Non-pigmented ciliary epithelial cell (primary cell): Measurements from ENCODE around the gene PDHX.
"Not testable (repeated sequence)": the region's sequence is repeated elsewhere in the genome, so short reads cannot be mapped to it uniquely, and the experiment has no call there.

Source experiments
- DNase-seq: peaks from one replicate; pipeline ENCODE4 v3.0.0-alpha.2; 2010; ENCODE audit warnings: low read depth

The PDHX gene

GRCh38 chr11:35017528-35018342 lies 101.3 kb downstream of the PDHX start:
- DNase-seq, result no peak

DNA sequence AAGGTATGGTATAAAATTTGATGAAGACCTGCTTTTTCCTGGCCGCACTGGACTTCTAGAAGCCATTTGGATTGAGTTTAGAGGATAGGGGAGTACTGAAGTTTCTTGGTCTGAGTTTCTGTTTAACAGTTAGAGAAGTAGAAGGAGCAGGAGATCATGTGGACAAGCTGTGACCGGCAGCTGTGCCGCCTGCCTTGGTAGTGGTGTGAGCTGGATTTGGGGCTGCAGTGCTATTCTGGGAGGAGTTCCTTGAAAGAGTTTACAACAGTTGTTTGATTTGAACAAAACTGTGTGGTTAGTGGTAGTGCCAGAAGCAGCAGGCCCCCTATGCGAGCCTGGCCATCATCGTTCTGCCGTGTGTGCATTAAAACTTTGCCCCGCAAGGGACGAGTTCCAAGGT lies 105.2 kb downstream of the PDHX start:
- DNase-seq, result no peak

GRCh38 chr11:35023940-35024339 lies 107.5 kb downstream of the PDHX start:
- DNase-seq, result not testable (repeated sequence)

GRCh38 chr11:35028007-35028406 lies 111.6 kb downstream of the PDHX start:
- DNase-seq, result not testable (repeated sequence)

DNA sequence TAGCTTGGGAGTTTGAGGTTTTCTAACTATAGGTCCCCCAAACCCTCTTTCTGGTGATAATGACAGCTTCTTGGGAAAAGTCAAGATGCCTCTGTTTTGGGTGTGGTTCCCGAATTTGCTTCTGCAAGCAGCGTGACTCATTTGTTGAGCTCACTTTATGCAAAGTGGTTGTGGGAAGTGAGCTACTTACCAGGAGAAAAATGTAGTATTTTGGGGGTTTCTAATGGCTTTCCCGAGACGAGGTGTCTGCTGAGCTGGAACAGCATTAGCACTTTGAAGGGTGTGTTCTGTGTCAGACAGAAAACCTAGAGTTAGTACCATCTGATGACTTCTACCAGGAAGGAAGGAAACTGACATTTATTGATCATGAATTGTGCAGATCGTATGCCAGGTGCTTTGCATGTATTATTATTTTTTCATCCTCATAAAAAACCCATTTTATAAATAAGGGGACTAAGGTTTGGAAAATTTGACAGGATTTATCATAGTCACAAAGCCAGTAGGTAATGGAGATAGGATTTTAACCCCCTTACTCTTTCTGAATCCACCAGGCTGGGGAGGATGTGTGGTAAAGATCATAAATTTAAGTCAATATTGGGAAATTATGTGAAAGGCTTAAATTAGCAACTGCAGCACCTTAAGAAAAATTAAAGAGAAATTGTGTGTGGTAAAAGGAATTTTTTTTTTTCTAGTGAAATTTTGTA lies 113.7 kb downstream of the PDHX start:
- peak; percentile 44 for DNase-seq

DNA sequence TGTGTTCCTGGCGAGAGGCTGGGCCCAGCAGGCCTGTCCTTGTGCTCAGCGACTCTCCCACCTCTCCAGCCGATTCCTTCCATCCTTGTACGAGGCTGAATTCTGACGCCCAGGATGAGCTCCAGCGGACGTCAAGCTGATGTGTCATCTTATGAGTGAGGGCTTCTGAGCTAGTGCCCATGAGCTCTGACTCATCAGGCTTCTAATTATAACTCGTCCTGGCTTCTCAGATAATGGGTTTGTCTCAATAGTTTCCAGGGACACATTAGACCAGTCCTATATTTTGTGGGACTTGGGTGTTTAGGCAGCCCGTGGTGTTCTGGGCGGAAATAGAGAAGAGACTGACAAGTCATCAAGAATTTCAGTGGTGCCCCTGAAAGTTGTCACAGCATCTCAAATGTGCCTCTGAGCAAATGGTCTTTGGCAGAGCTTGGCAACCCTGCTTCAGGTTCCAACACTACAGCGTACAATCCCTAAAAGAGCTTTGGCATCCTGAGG lies 114.3 kb downstream of the PDHX start:
- DNase-seq, result peak; percentile 86

GRCh38 chr11:35031346-35031745 lies 114.9 kb downstream of the PDHX start:
- DNase-seq, result no peak

DNA sequence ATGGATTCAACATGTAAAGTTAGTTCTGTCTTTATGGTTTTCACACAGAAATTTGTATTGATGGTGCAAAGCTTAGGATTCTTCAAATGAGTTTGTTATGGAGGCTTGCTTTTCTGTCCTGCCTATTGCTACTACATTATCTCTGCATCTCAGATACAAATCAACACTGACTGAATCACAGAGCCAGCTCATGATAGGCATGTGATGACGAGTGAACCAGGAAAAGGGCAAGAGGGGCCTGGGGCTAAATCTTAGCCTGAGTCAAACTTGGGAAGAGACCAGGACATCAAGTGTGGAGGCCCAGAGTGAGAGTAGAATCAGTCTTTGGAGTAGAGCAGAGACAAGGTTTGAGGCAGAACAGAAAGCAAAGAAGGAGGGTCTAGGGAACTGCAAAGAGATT lies 115.4 kb downstream of the PDHX start:
- DNase-seq, result no peak

- no peak for DNase-seq
Observed at GRCh38 chr11:35033011-35033410, 116.6 kb downstream of the PDHX start.

DNA sequence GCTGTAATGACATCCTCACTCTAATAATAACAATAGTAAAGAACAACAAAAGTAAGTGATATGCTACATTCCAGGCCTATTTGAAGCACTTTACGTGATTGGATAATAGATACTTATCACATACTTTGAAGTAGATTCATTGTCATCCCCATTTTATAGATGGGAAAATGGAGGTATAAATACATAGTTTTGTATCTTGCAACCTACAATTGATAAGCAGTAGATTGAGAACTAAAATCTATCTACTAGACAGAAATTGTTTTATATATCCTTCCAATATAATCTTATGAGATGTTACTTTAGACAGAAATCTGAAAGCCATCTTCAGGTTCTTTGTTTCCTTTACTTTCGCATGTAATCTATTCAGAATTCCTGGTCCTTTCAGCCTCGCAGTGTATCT lies 118.0 kb downstream of the PDHX start:
- no peak for DNase-seq

DNA sequence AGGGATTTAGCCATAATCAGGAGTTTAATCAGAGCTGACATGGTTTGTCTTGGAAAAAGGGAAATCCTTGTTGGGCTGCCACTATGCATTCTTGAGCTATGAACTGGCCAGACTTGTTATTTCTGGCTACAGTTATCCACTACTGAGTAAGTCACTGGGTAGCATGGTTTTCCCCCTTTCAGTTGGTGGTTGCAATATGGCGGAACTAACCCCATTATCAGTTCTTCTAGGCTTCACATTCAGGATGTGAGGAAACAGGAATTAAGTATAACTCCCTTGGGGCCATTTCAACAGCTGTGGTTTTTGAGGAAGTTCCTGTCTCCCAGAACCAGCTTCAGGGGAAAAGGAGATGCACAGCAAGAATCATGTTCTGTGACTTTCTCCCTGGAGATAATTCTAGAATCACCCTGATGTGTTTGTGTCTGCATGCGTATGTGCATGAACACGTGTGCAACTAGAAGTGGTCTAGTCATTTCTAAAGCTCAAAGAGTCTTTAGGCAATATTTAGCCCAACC lies 119.5 kb downstream of the PDHX start:
- DNase-seq, result peak; percentile 89

DNA sequence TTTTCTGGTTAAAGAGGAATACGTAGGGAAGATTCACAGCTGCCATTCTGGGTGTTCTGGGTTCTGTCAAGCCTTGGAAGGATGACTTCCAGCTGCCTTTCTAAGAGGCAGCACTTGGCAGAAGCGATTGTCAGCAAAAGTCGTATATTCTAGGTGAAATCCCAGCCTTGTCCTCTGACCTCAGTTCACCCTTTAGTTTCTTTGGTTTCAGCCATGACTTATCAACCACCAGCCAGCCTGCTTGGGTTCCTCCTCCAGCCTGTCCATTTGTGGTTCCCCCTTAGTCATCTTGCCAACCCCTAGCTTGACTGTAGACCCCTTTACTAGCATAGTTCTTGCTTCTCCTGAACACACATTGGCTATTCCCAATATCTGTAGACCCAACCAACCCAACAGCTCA lies 120.2 kb downstream of the PDHX start:
- DNase-seq, result no peak

DNA sequence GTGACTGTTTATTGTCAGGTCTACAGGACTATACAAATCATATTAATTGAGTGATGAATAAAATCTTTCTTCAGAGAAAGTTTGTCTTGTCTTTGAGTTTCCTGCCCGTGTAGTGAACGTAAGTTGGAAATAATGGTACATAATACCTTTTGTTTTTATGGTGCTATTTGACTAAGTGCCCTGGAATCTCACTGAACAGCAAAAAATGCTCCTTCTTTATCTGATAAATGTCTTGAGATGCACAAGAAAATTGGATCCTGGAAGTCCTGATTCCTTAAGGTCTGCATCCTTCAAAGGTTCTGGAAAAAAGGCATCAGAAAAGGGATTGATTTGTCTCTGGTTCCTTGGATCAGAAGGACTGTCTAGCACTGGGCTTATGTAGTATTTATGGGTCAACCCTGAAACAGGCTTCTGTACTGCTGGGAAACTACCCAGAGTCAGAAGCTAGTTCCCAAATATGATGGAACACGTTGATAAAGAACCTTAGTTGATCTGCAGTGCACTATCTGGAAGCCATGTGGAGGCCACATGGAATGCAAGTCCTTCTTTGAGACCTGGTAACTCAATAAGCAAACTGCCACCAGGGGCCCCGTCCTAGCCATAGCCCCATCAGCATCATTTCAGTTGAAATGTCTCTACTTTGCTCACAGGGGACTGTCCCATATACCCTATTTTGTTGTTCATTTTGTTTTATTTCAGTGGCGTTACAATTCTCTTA lies 122.0 kb downstream of the PDHX start:
- DNase-seq, result no peak

- DNase-seq, result no peak
Observed at GRCh38 chr11:35039076-35039475, 122.7 kb downstream of the PDHX start.

GRCh38 chr11:35040221-35040942 lies 124.0 kb downstream of the PDHX start:
- DNase-seq, result peak; percentile 70

- no peak for DNase-seq
Observed at GRCh38 chr11:35041070-35041554, 124.7 kb downstream of the PDHX start.

GRCh38 chr11:35042224-35042623 lies 125.8 kb downstream of the PDHX start:
- DNase-seq, result no peak

DNA sequence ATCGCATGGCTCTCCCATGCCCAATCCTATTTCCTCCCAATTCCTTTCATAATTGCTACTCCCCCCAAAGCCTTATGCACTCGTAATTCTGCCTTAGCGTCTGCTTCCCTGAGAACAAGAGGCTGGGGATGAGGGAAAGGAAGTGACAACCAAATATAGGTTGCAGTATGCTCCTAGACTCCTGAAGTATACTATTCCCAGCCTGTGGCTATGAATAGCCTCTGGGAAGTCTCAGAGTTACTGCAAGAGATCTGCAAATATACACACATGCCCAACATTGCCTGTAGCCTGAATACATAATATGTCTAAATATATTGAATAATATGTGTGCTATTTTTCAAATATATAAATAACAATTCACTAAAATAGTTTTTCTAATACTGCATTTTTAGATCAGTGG lies 126.5 kb downstream of the PDHX start:
- DNase-seq, result no peak

DNA sequence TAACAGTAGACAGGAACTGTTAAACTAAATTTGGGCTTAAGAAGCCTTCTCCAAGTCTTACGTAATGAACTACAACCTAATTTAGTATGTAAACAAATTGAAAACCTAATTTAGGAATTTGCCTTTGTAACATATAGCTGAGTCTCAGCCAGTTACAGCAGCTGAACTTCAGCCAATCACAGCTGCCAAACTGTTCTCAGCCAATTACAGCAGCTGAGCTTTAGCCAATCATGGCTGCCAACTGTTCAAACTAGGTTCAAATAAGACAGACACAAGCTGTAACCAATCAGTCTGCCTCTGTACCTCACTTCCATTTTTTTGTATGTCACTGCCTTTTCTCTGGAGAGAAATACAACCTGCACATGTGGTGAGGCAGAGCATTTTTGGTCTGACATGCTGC lies 127.5 kb downstream of the PDHX start:
- no peak for DNase-seq

DNA sequence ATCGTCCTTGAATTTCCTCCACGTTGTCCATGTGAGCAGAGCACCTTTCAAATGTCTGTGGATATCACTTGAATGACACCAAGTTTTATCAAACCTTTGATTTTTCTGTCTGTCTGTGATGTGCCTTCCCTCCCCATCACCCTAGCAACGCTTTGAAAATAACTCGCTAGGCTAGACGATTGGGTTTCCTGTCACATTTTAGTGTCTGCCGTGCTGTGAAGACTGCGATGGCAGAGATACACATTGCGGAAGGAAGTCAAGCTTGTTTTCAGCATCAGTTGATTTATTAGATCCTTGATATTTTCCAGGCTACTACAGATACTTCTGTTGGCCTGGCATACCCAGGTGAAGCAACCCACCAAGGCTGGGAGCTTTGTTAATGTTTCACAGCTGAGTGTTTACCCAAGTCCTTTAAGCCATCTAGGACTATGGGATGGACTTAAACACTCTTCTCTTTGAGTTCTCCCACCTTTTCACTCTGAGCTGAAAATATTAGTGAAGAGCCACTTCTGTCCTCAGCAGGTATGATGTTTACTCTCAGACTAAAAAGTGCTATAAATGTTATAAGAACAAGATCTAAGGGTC lies 128.9 kb downstream of the PDHX start:
- no peak for DNase-seq
